B cell (primary cell): ENCODE data around the gene MRPS18C. TPM values are rescaled to one million over a fixed set of nuclear protein-coding genes. Genes with fewer than 3 reads are reported as not detected.

ENCODE experiments used
- ATAC-seq: fragments of 200-7000 bp; cut with Tn5 transposase; one replicate; pipeline ENCODE4 v1.10.0; 2021; ENCODE audit warnings: low read depth, mild to moderate bottlenecking, moderate number of reproducible peaks, moderate library complexity
- CTCF ChIA-PET: fragments of 350-600 bp; sonication (Branson Sonifier 250); formaldehyde crosslinking; loops from one replicate; lab custom pipeline; 2021; ENCODE audit warnings: antibody characterized with exemption, inconsistent platforms; lab: Charles Lee
- POLR2A ChIA-PET: fragments of 350-600 bp; sonication (Branson Sonifier 250); formaldehyde crosslinking; loops from one replicate; lab custom pipeline; 2021; ENCODE audit warnings: antibody characterized with exemption; lab: Charles Lee
- DNase-seq: peaks from one replicate; pipeline ENCODE4 v3.0.0; 2013
- H2AFZ ChIP-seq: 2 replicates; pipeline ENCODE4 v1.6.1; 2012; ENCODE audit warnings: mild to moderate bottlenecking, low read depth, low read length; ENCODE audit not compliant: insufficient read depth, poor library complexity, severe bottlenecking
- H3K27ac ChIP-seq, 2 donors: 1 replicate in 1 of 2; 2 replicates in 1 of 2; pipeline ENCODE4 v1.5.1; 2012 to 2013; ENCODE audit warnings: low read length in 2 of 2, mild to moderate bottlenecking in 2 of 2, moderate library complexity in 1 of 2
- H3K27me3 ChIP-seq, 4 experiments: fragments of 200-600 bp in 1 of 4; sonication (generic) in 1 of 4; replicated peaks in 1 of 4; 1 replicate in 2 of 4; 2 replicates in 2 of 4; pipeline versions ENCODE4 v1.6.1 to v1.7.0; 2013 to 2016; ENCODE audit warnings: low read length in 3 of 4, mild to moderate bottlenecking in 2 of 4, mixed read lengths in 1 of 4, moderate library complexity in 1 of 4; ENCODE audit not compliant: insufficient read depth in 4 of 4, control insufficient read depth in 3 of 4; ENCODE audit errors: control extremely low read depth in 1 of 4
- H3K36me3 ChIP-seq, 2 experiments: replicated peaks in 1 of 2; 1 replicate in 1 of 2; 2 replicates in 1 of 2; pipeline versions ENCODE4 v1.6.1 to v1.7.1; 2013; ENCODE audit warnings: low read length in 1 of 2; ENCODE audit not compliant: insufficient read depth in 2 of 2, control insufficient read depth in 1 of 2; ENCODE audit errors: control extremely low read depth in 1 of 2, extremely low read depth in 1 of 2
- H3K4me1 ChIP-seq, 2 donors: fragments of 200-600 bp in 1 of 2; sonication (generic) in 1 of 2; 1 replicate in 1 of 2; 2 replicates in 1 of 2; pipeline versions ENCODE4 v1.5.1 to v1.6.1; 2013 to 2017; ENCODE audit warnings: low read length in 2 of 2; ENCODE audit not compliant: control insufficient read depth in 2 of 2, insufficient read depth in 2 of 2
- H3K4me2 ChIP-seq: replicated peaks from 2 replicates; pipeline ENCODE3; 2012; ENCODE audit warnings: mild to moderate bottlenecking, low read depth, low read length; ENCODE audit not compliant: poor library complexity, severe bottlenecking
- H3K4me3 ChIP-seq, 5 experiments: fragments of 200-600 bp in 1 of 5; sonication (generic) in 1 of 5; 1 replicate in 3 of 5; 2 replicates in 2 of 5; pipeline versions ENCODE4 v1.5.1 to v1.7.0; 2011 to 2016; ENCODE audit warnings: low read length in 4 of 5, mild to moderate bottlenecking in 4 of 5, low read depth in 2 of 5, control low read depth in 1 of 5, moderate library complexity in 1 of 5; ENCODE audit not compliant: insufficient read depth in 1 of 5; ENCODE audit errors: control extremely low read depth in 1 of 5, extremely low read depth in 1 of 5
- H3K79me2 ChIP-seq: fragments of 200-600 bp; sonication (generic); one replicate; pipeline ENCODE4 v1.6.0; 2016; ENCODE audit warnings: low read length; ENCODE audit not compliant: control insufficient read depth, insufficient read depth
- H3K9ac ChIP-seq: fragments of 200-600 bp; sonication (generic); 2 replicates; pipeline ENCODE4 v1.6.1; 2017; ENCODE audit warnings: mild to moderate bottlenecking, low read length, moderate library complexity
- H3K9me3 ChIP-seq, 3 donors: one replicate each; pipeline versions ENCODE4 v1.6.1 to v1.7.1; 2013; ENCODE audit warnings: low read length in 2 of 3; ENCODE audit not compliant: control insufficient read depth in 2 of 3, insufficient read depth in 1 of 3; ENCODE audit errors: control extremely low read depth in 1 of 3
- H4K20me1 ChIP-seq: 2 replicates; pipeline ENCODE4 v1.6.0; 2012; ENCODE audit warnings: mild to moderate bottlenecking, low read length; ENCODE audit not compliant: insufficient read depth, control insufficient read depth, poor library complexity, severe bottlenecking
- H3K27ac Mint-ChIP-seq: one replicate; pipeline ENCODE4 v1.8.0; 2021; ENCODE audit warnings: mixed read lengths
- H3K27me3 Mint-ChIP-seq: one replicate; pipeline ENCODE4 v1.8.0; 2021; ENCODE audit warnings: mixed read lengths
- H3K4me1 Mint-ChIP-seq: one replicate; pipeline ENCODE4 v1.8.0; 2021; ENCODE audit warnings: mixed read lengths
- H3K4me3 Mint-ChIP-seq: one replicate; pipeline ENCODE4 v1.8.0; 2021; ENCODE audit warnings: mixed read lengths
- H3K9me3 Mint-ChIP-seq: one replicate; pipeline ENCODE4 v1.8.0; 2022; ENCODE audit warnings: mixed read lengths; ENCODE audit not compliant: insufficient read depth
- CTCF ChIP-seq: fragments of 200-600 bp; IDR thresholded peaks from one replicate; pipeline ENCODE4 v1.8.0; 2022; ENCODE audit warnings: antibody characterized with exemption, mild to moderate bottlenecking
- EZH2 ChIP-seq: IDR thresholded peaks from 2 replicates; pipeline ENCODE4 v1.6.1; 2012; ENCODE audit warnings: borderline replicate concordance, low read depth, mild to moderate bottlenecking, moderate library complexity, low read length; ENCODE audit not compliant: insufficient read depth, poor library complexity, severe bottlenecking
- WGBS: methylation state at CpG from one replicate; pipeline ENCODE4 v1.1.5; 2013; ENCODE audit warnings: missing lambda C conversion rate; ENCODE audit not compliant: insufficient coverage; 5-methylcytosine and 5-hydroxymethylcytosine counted together
- intact Hi-C: fragments of 100-400 bp; cut with micrococcal nuclease; formaldehyde crosslinking; loops from one replicate; pipeline ENCODE4 v1.10.0; 2022
- polyA plus RNA-seq: library from polyadenylated mRNA; depleted of rRNA; stranded (reverse); fragments of >200 nt; gene quantifications from 2 replicates; pipeline ENCODE4 v1.2.3, GENCODE V29; 2012
- total RNA-seq, 2 donors: library from RNA; stranded (reverse); fragments of 120-200 nt in 1 of 2; gene quantifications; 1 replicate in 1 of 2; 2 replicates in 1 of 2; pipeline versions ENCODE4 v1.2.3 to v1.2.4, GENCODE V29; 2013 to 2022

The MRPS18C gene
- total and polyA plus RNA-seq, 2 donors (not counting 1 experiment from before 2014, with no cell fraction given), result 14.0 to 44.0 TPM

GRCh38 chr4:83440899-83441298 is 15.0 kb upstream of the MRPS18C start:
- no peak for TF ChIP-seq CTCF
- no peak for TF ChIP-seq EZH2
- ChIA-PET POLR2A (interaction anchor here (0.9 to 1.0 kb wide), 2 partner anchors 10 to 18 kb away, joined by 3 to 5 read pairs; no protein-coding TSS in a partner anchor), CTCF (interaction anchor here (0.7 to 1.2 kb wide), 3 partner anchors 8 to 71 kb away, joined by 3 read pairs; partner anchors contain the start of genes HELQ and MRPS18C)
- no peaks in the 10 kb centered on the region for H3K27me3 ChIP-seq
- no peak for ATAC-seq
- no peak overlapping the region for H3K9ac ChIP-seq
- H2AFZ ChIP-seq, result no peak overlapping the region
- H4K20me1 ChIP-seq, result no peaks in the 10 kb centered on the region
- Mint-ChIP-seq H3K27me3 (no peaks in the 10 kb centered on the region), H3K9me3 (no peaks in the 10 kb centered on the region), H3K27ac (peak overlapping the region; percentile 37), H3K4me1 (peaks cover 31% of the 10 kb centered on the region), H3K4me3 (peak overlapping the region; percentile 10)
- H3K4me1 ChIP-seq, result peaks cover 21 to 26% of the 10 kb centered on the region in 2 donors
- H3K4me2 ChIP-seq, result peak overlapping the region; percentile 50
- peak overlapping the region; percentile 1 to 78 for H3K27ac ChIP-seq
- peaks cover 8 to 43% of the 10 kb centered on the region in 2 experiments for H3K36me3 ChIP-seq
- intact Hi-C loops, result no loop called here
- H3K4me3 ChIP-seq, result no peak overlapping the region
- peaks cover 31% of the 10 kb centered on the region for H3K79me2 ChIP-seq
- WGBS, result 69% methylated on average over 2 of the region's 3 CpGs
- DNase-seq, result peak; percentile 32
- no peaks in the 10 kb centered on the region for H3K9me3 ChIP-seq

DNA sequence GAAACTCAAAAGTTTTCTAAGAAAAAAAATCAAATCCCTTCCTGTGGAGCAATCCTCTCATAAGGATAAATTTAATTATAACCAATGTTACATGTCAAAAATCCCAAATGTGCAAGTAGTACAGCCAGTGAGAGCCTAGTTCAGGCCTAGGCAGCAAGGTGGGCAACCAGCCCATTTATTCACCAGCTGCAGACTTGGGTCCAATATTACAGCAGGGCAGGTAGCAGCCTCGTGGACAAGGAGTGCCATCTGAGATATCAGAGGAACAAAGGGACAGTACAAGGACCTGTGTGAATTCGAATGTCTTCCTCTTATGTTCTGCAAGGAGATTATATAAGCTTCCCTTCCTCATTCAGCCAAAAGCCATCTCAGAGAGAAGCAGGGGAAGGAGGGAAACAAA is 6.8 kb upstream of the MRPS18C start:
- Histone ChIP-seq H3K9ac (no peak overlapping the region), H3K27ac (peak overlapping the region in 1 of 2 donors; percentile 45), H3K36me3 (peaks cover 7 to 38% of the 10 kb centered on the region in 2 experiments), H3K4me2 (no peak overlapping the region), H2AFZ (no peak overlapping the region), H3K4me3 (no peak overlapping the region), H3K79me2 (peaks cover 30% of the 10 kb centered on the region), H3K4me1 (peaks cover 2 to 3% of the 10 kb centered on the region in 2 donors), H4K20me1 (no peaks in the 10 kb centered on the region), H3K9me3 (no peaks in the 10 kb centered on the region), H3K27me3 (no peaks in the 10 kb centered on the region)
- ATAC-seq (no peak), DNase-seq (no peak)
- TF ChIP-seq CTCF (no peak), EZH2 (no peak)
- CTCF ChIA-PET, result interaction anchor here (1.0 to 1.1 kb wide), 2 partner anchors 8 to 23 kb away, joined by 3 to 4 read pairs; no protein-coding TSS in a partner anchor
- POLR2A ChIA-PET, result no interaction called here
- Mint-ChIP-seq H3K4me3 (no peak overlapping the region), H3K27ac (no peak overlapping the region), H3K9me3 (no peaks in the 10 kb centered on the region), H3K27me3 (no peaks in the 10 kb centered on the region), H3K4me1 (peaks cover 20% of the 10 kb centered on the region)
- intact Hi-C loops, result no loop called here
- no CpG with 5 or more reads among the region's 2 CpGs for WGBS
